ENCODE measurements around the gene SNN.

The SNN gene

DNA sequence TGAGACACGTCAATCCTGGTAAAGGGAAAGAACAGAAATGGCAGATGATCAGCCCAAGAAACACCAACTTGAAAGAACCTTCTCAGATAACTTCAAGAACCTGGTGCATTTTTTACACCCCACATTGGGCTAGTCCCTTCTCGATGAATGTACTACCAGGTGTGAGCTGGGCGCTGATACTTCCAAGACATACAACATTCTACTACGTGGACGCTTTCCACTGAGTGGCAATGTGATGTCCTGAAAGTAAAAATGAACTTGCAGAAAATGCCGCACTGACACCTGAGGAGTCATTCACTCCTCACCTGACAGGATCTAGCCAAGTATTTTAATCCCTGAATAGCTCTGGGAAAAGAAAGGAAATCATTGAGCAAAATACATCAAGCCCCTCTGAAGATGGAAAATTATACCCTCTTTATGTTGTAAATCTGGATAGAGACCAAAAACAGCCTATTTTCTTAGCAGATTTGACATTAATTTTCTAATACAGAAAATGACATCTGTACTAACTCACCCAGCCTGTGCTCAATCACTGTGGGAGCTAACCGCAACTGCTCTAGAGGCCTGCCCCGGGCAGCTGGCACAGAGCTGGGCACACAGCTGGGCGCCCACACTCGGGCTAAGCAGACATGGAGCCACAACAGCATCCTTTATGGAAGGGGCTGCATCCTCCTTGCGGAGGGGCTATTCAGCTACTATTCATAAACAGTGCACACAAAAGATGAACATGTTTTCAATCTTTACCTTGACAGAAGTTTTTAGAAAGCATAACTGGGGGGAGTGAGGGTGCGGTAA, 16.2 kb downstream of the SNN start:
- Histone ChIP-seq H3K4me3 (ENCODE audit: low read length, poor library complexity, severe bottlenecking) (no peak overlapping the region), H3K9me2 (replicated peaks; ENCODE audit: low read depth, low read length) (no peaks in the 10 kb centered on the region), H3K9ac (ENCODE audit: low read depth, low read length, poor library complexity, severe bottlenecking) (no peak overlapping the region), H3K9me3 (ENCODE audit: insufficient read depth, low read depth, low read length) (no peaks in the 10 kb centered on the region), H3K4me2 (ENCODE audit: low read depth, low read length, poor library complexity, severe bottlenecking) (no peak overlapping the region), H4K20me1 (ENCODE audit: insufficient read depth, low read length, poor library complexity, severe bottlenecking) (no peaks in the 10 kb centered on the region), H3K27me3 (ENCODE audit: insufficient read depth, low read length, poor library complexity, severe bottlenecking) (no peaks in the 10 kb centered on the region), H3K36me3 (ENCODE audit: insufficient read depth, low read length) (peaks cover 37% of the 10 kb centered on the region; the same call in 1 of the 2 replicates), H2AFZ (ENCODE audit: low read length) (no peak overlapping the region), H3K79me2 (ENCODE audit: insufficient read depth, low read length) (no peaks in the 10 kb centered on the region), H3F3A (ENCODE audit: low read depth) (no peaks in the 10 kb centered on the region), H3K4me1 (ENCODE audit: insufficient read depth, low read length, poor library complexity, severe bottlenecking) (peaks cover 3% of the 10 kb centered on the region)
- TF ChIP-seq CTCF (conservative IDR thresholded peaks at IDR 0.05; ENCODE audit: low read length) = no peak
- no peak for TF ChIP-seq EZH2phosphoT487 (IDR thresholded peaks at IDR 0.05; ENCODE audit: borderline replicate concordance)

- Histone ChIP-seq H3K4me1 (ENCODE audit: insufficient read depth, low read length, poor library complexity, severe bottlenecking) (peaks cover 3% of the 10 kb centered on the region), H3K36me3 (ENCODE audit: insufficient read depth, low read length) (peaks cover 34% of the 10 kb centered on the region; the same call in 1 of the 2 replicates)
Observed at GRCh38 chr16:11685844-11686618, 17.8 kb downstream of the SNN start.

More at GRCh38 chr16:11685844-11686618, 17.8 kb downstream of the SNN start:
- H4K20me1 ChIP-seq (ENCODE audit: insufficient read depth, low read length, poor library complexity, severe bottlenecking) = no peaks in the 10 kb centered on the region
- no peaks in the 10 kb centered on the region for H3K9me3 ChIP-seq (ENCODE audit: insufficient read depth, low read depth, low read length)
- H3K4me3 ChIP-seq (ENCODE audit: low read length, poor library complexity, severe bottlenecking) = no peak overlapping the region
- no peaks in the 10 kb centered on the region for H3K27me3 ChIP-seq (ENCODE audit: insufficient read depth, low read length, poor library complexity, severe bottlenecking)
- H2AFZ ChIP-seq (ENCODE audit: low read length) = no peak overlapping the region
- no peak for TF ChIP-seq EZH2phosphoT487 (IDR thresholded peaks at IDR 0.05; ENCODE audit: borderline replicate concordance)
- no peak for TF ChIP-seq CTCF (conservative IDR thresholded peaks at IDR 0.05; ENCODE audit: low read length)
- H3K9me2 ChIP-seq (replicated peaks; ENCODE audit: low read depth, low read length) = no peaks in the 10 kb centered on the region
- no peak overlapping the region for H3K9ac ChIP-seq (ENCODE audit: low read depth, low read length, poor library complexity, severe bottlenecking)
- no peaks in the 10 kb centered on the region for H3F3A ChIP-seq (ENCODE audit: low read depth)
- no peak overlapping the region for H3K4me2 ChIP-seq (ENCODE audit: low read depth, low read length, poor library complexity, severe bottlenecking)
- no peaks in the 10 kb centered on the region for H3K79me2 ChIP-seq (ENCODE audit: insufficient read depth, low read length)
